WTC11 (cell line): ENCODE results near the gene C17orf114.

Experiments used
- ATAC-seq: fragments of 200-7000 bp; cut with Tn5 transposase; 2 replicates; pipeline ENCODE4 v1.10.0; 2021; ENCODE audit warnings: mild to moderate bottlenecking, moderate library complexity
- CTCF ChIA-PET: fragments of 300-600 bp; sonication (Branson Sonifier 250); formaldehyde crosslinking; loops from one replicate; lab custom pipeline; 2021; ENCODE audit warnings: antibody characterized with exemption; lab: Charles Lee
- POLR2A ChIA-PET: fragments of 350-600 bp; sonication (Branson Sonifier 250); formaldehyde crosslinking; loops from one replicate; lab custom pipeline; 2021; ENCODE audit warnings: antibody characterized with exemption; lab: Charles Lee
- DNase-seq: peaks from one replicate; pipeline ENCODE4 v3.0.0; 2021; ENCODE audit warnings: low spot score
- H3K27ac Mint-ChIP-seq: 2 replicates; pipeline ENCODE4 v1.8.0; 2021; ENCODE audit warnings: mixed read lengths
- H3K27me3 Mint-ChIP-seq: 2 replicates; pipeline ENCODE4 v1.8.0; 2021; ENCODE audit warnings: low read depth, mild to moderate bottlenecking, moderate library complexity, mixed read lengths
- H3K36me3 Mint-ChIP-seq: 2 replicates; pipeline ENCODE4 v1.8.0; 2021; ENCODE audit warnings: mixed read lengths
- H3K4me1 Mint-ChIP-seq: 2 replicates; pipeline ENCODE4 v1.8.0; 2022; ENCODE audit warnings: mixed read lengths
- H3K4me3 Mint-ChIP-seq: 2 replicates; pipeline ENCODE4 v1.8.0; 2021; ENCODE audit warnings: mild to moderate bottlenecking, moderate library complexity, mixed read lengths
- H3K9me3 Mint-ChIP-seq: 2 replicates; pipeline ENCODE4 v1.8.0; 2021; ENCODE audit warnings: mixed read lengths
- ATF6 ChIP-seq: sonication (generic); formaldehyde crosslinking; IDR thresholded peaks from 2 replicates; pipeline ENCODE4 v1.8.1; 2023; ENCODE audit warnings: mild to moderate bottlenecking, missing genetic modification reagents
- E2F4 ChIP-seq: sonication (generic); formaldehyde crosslinking; IDR thresholded peaks from 2 replicates; pipeline ENCODE4 v1.8.1; 2022; ENCODE audit warnings: low read depth, mild to moderate bottlenecking, moderate library complexity, missing genetic modification reagents, borderline replicate concordance
- E2F5 ChIP-seq: sonication (generic); formaldehyde crosslinking; IDR thresholded peaks from 2 replicates; pipeline ENCODE4 v1.8.1; 2022; ENCODE audit warnings: mild to moderate bottlenecking, moderate library complexity, missing genetic modification reagents
- ESRRA ChIP-seq: sonication (generic); formaldehyde crosslinking; IDR thresholded peaks from 2 replicates; pipeline ENCODE4 v1.8.1; 2022; ENCODE audit warnings: mild to moderate bottlenecking, missing genetic modification reagents, borderline replicate concordance
- ETV6 ChIP-seq: sonication (generic); formaldehyde crosslinking; IDR thresholded peaks from 2 replicates; pipeline ENCODE4 v1.8.1; 2022; ENCODE audit warnings: mild to moderate bottlenecking, missing genetic modification reagents
- FOXP4 ChIP-seq: sonication (generic); formaldehyde crosslinking; IDR thresholded peaks from 2 replicates; pipeline ENCODE4 v1.8.0; 2022; ENCODE audit warnings: mild to moderate bottlenecking, missing genetic modification reagents
- IRF2 ChIP-seq: sonication (generic); formaldehyde crosslinking; IDR thresholded peaks from 2 replicates; pipeline ENCODE4 v1.8.0; 2022; ENCODE audit warnings: low read depth, missing genetic modification reagents, borderline replicate concordance
- JAZF1 ChIP-seq: fragments of 250-450 bp; sonication (Bioruptor Pico); IDR thresholded peaks from 2 replicates; pipeline ENCODE4 v1.9.0; 2021; ENCODE audit warnings: moderate library complexity, mild to moderate bottlenecking, inconsistent platforms
- JUN ChIP-seq: sonication (generic); formaldehyde crosslinking; IDR thresholded peaks from 2 replicates; pipeline ENCODE4 v1.8.0; 2023; ENCODE audit warnings: mild to moderate bottlenecking, missing genetic modification reagents
- MXD4 ChIP-seq: fragments of 250-450 bp; sonication (Bioruptor Pico); IDR thresholded peaks from 2 replicates; pipeline ENCODE4 v1.8.0; 2021; ENCODE audit warnings: mild to moderate bottlenecking, moderate library complexity, borderline replicate concordance
- NFYB ChIP-seq: sonication (generic); formaldehyde crosslinking; conservative IDR thresholded peaks from 2 replicates; pipeline ENCODE4 v1.8.0; 2022; ENCODE audit warnings: low read depth, missing genetic modification reagents
- NR2C2 ChIP-seq: sonication (generic); formaldehyde crosslinking; IDR thresholded peaks from 2 replicates; pipeline ENCODE4 v1.8.0; 2022; ENCODE audit warnings: mild to moderate bottlenecking, missing genetic modification reagents
- PRDM15 ChIP-seq: sonication (generic); formaldehyde crosslinking; IDR thresholded peaks from 2 replicates; pipeline ENCODE4 v1.8.0; 2022; ENCODE audit warnings: missing genetic modification reagents
- RELA ChIP-seq: sonication (generic); formaldehyde crosslinking; IDR thresholded peaks from 2 replicates; pipeline ENCODE4 v1.8.1; 2022; ENCODE audit warnings: missing genetic modification reagents, mild to moderate bottlenecking, borderline replicate concordance
- SOX15 ChIP-seq: fragments of 250-450 bp; sonication (Bioruptor Pico); IDR thresholded peaks from 2 replicates; pipeline ENCODE4 v1.9.0; 2021; ENCODE audit warnings: mild to moderate bottlenecking
- TP53 ChIP-seq: sonication (generic); formaldehyde crosslinking; IDR thresholded peaks from 2 replicates; pipeline ENCODE4 v1.8.1; 2023; ENCODE audit warnings: mild to moderate bottlenecking, missing genetic modification reagents
- ZNF219 ChIP-seq: sonication (generic); formaldehyde crosslinking; IDR thresholded peaks from 2 replicates; pipeline ENCODE4 v1.8.0; 2023; ENCODE audit warnings: missing genetic modification reagents, mild to moderate bottlenecking, borderline replicate concordance
- ZNF232 ChIP-seq: sonication (generic); formaldehyde crosslinking; IDR thresholded peaks from 2 replicates; pipeline ENCODE4 v1.8.0; 2022; ENCODE audit warnings: mild to moderate bottlenecking, missing genetic modification reagents
- ZNF317 ChIP-seq: sonication (generic); formaldehyde crosslinking; IDR thresholded peaks from 2 replicates; pipeline ENCODE4 v1.8.1; 2023; ENCODE audit warnings: low read depth, mild to moderate bottlenecking, moderate library complexity, missing genetic modification reagents, borderline replicate concordance
- ZNF396 ChIP-seq: fragments of 250-450 bp; sonication (Bioruptor Pico); IDR thresholded peaks from 2 replicates; pipeline ENCODE4 v1.8.0; 2021; ENCODE audit warnings: mild to moderate bottlenecking, moderate library complexity, borderline replicate concordance
- ZNF416 ChIP-seq: fragments of 250-450 bp; sonication (Bioruptor Pico); IDR thresholded peaks from 2 replicates; pipeline ENCODE4 v1.9.0; 2021; ENCODE audit warnings: mild to moderate bottlenecking, inconsistent platforms
- ZNF423 ChIP-seq: fragments of 250-450 bp; sonication (Bioruptor Pico); IDR thresholded peaks from 2 replicates; pipeline ENCODE4 v2.1.2; 2022; ENCODE audit warnings: mild to moderate bottlenecking, moderate library complexity
- ZNF512 ChIP-seq: sonication (generic); formaldehyde crosslinking; IDR thresholded peaks from 2 replicates; pipeline ENCODE4 v1.8.1; 2022; ENCODE audit warnings: missing genetic modification reagents, borderline replicate concordance
- ZNF671 ChIP-seq: fragments of 250-450 bp; sonication (Bioruptor Pico); IDR thresholded peaks from 2 replicates; pipeline ENCODE4 v1.8.0; 2021; ENCODE audit warnings: mild to moderate bottlenecking

The C17orf114 gene

GRCh38 chr17:4836221-4836620, 34.1 kb upstream of the C17orf114 start:
- no peak for ATAC-seq
- CTCF ChIA-PET, result no interaction called here
- no peaks in the 10 kb centered on the region for H3K36me3 Mint-ChIP-seq
- peaks cover 43% of the 10 kb centered on the region for H3K4me1 Mint-ChIP-seq
- TF ChIP-seq IRF2 (CRISPR knock-in tag) (no peak), RELA (no peak), FOXP4 (CRISPR knock-in tag) (no peak), NFYB (CRISPR knock-in tag) (no peak), E2F4 (CRISPR knock-in tag) (no peak), ZNF232 (no peak), ZNF671 (CRISPR knock-in tag) (no peak), ESRRA (CRISPR knock-in tag) (no peak), E2F5 (CRISPR knock-in tag) (no peak), ZNF416 (CRISPR knock-in tag) (no peak), ATF6 (CRISPR knock-in tag) (no peak), TP53 (CRISPR knock-in tag) (no peak), ZNF219 (CRISPR knock-in tag) (no peak), ZNF512 (CRISPR knock-in tag) (no peak), ZNF396 (CRISPR knock-in tag) (no peak), ZNF423 (CRISPR knock-in tag) (no peak), JAZF1 (CRISPR knock-in tag) (no peak), JUN (CRISPR knock-in tag) (no peak), MXD4 (no peak), ZNF317 (no peak)
- TF ChIP-seq, all 79 proteins: peak for 0
- no peak for DNase-seq
- POLR2A ChIA-PET, result no interaction called here
- Mint-ChIP-seq H3K27ac (peak overlapping the region; percentile 47), H3K9me3 (no peaks in the 10 kb centered on the region), H3K4me3 (no peak overlapping the region), H3K27me3 (no peaks in the 10 kb centered on the region; the same call in 1 of the 2 replicates)

GRCh38 chr17:4834681-4835020, 32.5 kb upstream of the C17orf114 start:
- TF ChIP-seq ETV6 (CRISPR knock-in tag) (no peak), MXD4 (no peak), NR2C2 (CRISPR knock-in tag) (no peak), PRDM15 (no peak), SOX15 (no peak)
- no peaks in the 10 kb centered on the region for H3K36me3 Mint-ChIP-seq

More at GRCh38 chr17:4834681-4835020, 32.5 kb upstream of the C17orf114 start:
- CTCF ChIA-PET, result interaction anchor here (0.7 kb wide), 1 partner anchor 23 kb away, joined by 4 read pairs; no protein-coding TSS in a partner anchor
- peak overlapping the region; percentile 86 for H3K4me3 Mint-ChIP-seq
- POLR2A ChIA-PET, result interaction anchor here (0.6 kb wide), 1 partner anchor 23 kb away, joined by 5 read pairs; no protein-coding TSS in a partner anchor
- H3K27me3 Mint-ChIP-seq, result no peaks in the 10 kb centered on the region; the same call in 1 of the 2 replicates
- no peak for ATAC-seq
- no peak for DNase-seq
- H3K4me1 Mint-ChIP-seq, result peaks cover 30% of the 10 kb centered on the region
- H3K27ac Mint-ChIP-seq, result no peak overlapping the region; the same call in 1 of the 2 replicates
- no peaks in the 10 kb centered on the region for H3K9me3 Mint-ChIP-seq
